A549 (cell line): ENCODE data around the gene TDRD12.

Source experiments
- CTCF ChIP-seq: fragments of >200 bp; sonication (Bioruptor Twin); formaldehyde crosslinking; IDR thresholded peaks from 3 replicates; pipeline ENCODE4 v1.5.1; 2016
- POLR2A ChIP-seq: IDR thresholded peaks from 2 replicates; pipeline ENCODE4 v1.6.1; 2012; ENCODE audit warnings: mild to moderate bottlenecking, low read length

GRCh38 chr19:32842061-32842460 is 122.5 kb downstream of the TDRD12 start:
- TF ChIP-seq CTCF (no peak), POLR2A (no peak)
